Immature natural killer cell (primary cell): Measurements from ENCODE around the gene FIGNL2. TPM values are rescaled to one million over a fixed set of nuclear protein-coding genes. Genes with fewer than 3 reads are reported as not detected.
A peak's percentile ranks its signal among the peaks of the same experiment; 100 is the strongest.

Experiments used
- DNase-seq, 3 donors: peaks; one replicate each; pipeline ENCODE4 v3.0.0; 2022; ENCODE audit warnings: mixed read lengths in 1 of 3
- H3K27ac Mint-ChIP-seq, 6 donors: one replicate each; pipeline ENCODE4 v1.8.0; 2020; ENCODE audit warnings: mixed read lengths in 6 of 6, mild to moderate bottlenecking in 5 of 6, inconsistent platforms in 4 of 6, moderate library complexity in 3 of 6
- H3K27me3 Mint-ChIP-seq, 3 donors: one replicate each; pipeline ENCODE4 v1.8.0; 2020 to 2021; ENCODE audit warnings: low read depth in 3 of 3, mild to moderate bottlenecking in 3 of 3, mixed read lengths in 3 of 3, moderate library complexity in 3 of 3, inconsistent platforms in 1 of 3
- H3K36me3 Mint-ChIP-seq, 3 donors: one replicate each; pipeline ENCODE4 v1.8.0; 2020; ENCODE audit warnings: mixed read lengths in 3 of 3, inconsistent platforms in 2 of 3, mild to moderate bottlenecking in 2 of 3
- H3K4me1 Mint-ChIP-seq, 2 donors: one replicate each; pipeline ENCODE4 v1.8.0; 2020; ENCODE audit warnings: inconsistent platforms in 2 of 2, mild to moderate bottlenecking in 2 of 2, mixed read lengths in 2 of 2, moderate library complexity in 1 of 2
- H3K4me3 Mint-ChIP-seq, 5 donors: one replicate each; pipeline ENCODE4 v1.8.0; 2020; ENCODE audit warnings: mild to moderate bottlenecking in 5 of 5, mixed read lengths in 5 of 5, inconsistent platforms in 3 of 5, moderate library complexity in 3 of 5
- H3K9me3 Mint-ChIP-seq, 6 donors: one replicate each; pipeline ENCODE4 v1.8.0; 2020; ENCODE audit warnings: mild to moderate bottlenecking in 6 of 6, mixed read lengths in 6 of 6, inconsistent platforms in 4 of 6, moderate library complexity in 3 of 6
- polyA plus RNA-seq, 3 donors: library from polyadenylated mRNA; unstranded; fragments of 300-500 nt; fragmentation: Illumina TruSeq; gene quantifications; one replicate each; pipeline ENCODE4 v1.2.3, GENCODE V29; 2021

Gene FIGNL2
- polyA plus RNA-seq, 3 donors from 2014 or later: 0.07 TPM; not detected in 2

DNA sequence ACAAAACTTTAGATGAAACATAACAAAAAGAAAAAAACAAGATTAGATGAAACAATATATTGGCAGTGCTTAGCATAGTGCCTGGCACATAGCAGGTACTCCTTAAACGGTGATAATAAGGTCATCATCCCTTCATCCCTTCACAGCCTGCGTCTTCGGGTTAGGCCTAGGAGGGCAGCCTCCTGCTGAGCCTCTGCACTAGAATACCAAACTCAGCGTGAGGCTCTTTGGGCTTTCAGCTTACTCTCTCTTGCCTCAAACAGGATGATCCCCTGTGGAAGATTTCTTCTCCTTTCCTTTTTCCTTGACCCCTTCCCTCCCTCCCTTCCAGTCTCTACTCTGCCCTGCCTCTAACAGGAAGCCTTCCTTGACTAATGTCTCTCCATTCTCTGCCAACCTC lies 14.4 kb upstream of the FIGNL2 start:
- Mint-ChIP-seq H3K36me3 (no peaks in the 10 kb centered on the region), H3K9me3 (peaks cover 0 to 3% (median 0%) of the 10 kb centered on the region in 6 donors), H3K27ac (no peak overlapping the region), H3K4me3 (peak overlapping the region in 1 of 5 donors; percentile 42), H3K27me3 (peaks cover 10 to 23% (median 19%) of the 10 kb centered on the region in 3 donors), H3K4me1 (peaks cover 0 to 6% of the 10 kb centered on the region in 2 donors)
- no peak for DNase-seq

DNA sequence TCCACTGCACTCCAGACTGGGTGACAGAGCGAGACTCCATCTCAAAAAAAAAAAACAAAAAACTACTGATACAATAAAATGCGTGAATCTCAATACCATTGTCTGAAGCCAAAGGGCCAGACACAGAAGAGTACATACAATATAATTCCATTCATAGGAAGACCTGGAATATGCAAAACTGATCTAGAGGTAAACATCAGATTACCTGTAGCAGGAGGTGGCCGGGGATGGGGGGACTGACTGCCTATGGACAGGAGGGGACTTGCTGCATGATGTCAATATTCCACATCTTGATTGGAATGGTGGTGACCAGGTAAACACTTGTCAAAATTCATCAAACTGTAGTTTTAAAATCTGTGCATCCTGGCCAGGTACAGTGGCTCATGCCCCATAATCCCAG lies 12.5 kb upstream of the FIGNL2 start:
- peaks cover 0 to 6% of the 10 kb centered on the region in 2 donors for H3K4me1 Mint-ChIP-seq
- peaks cover 10 to 23% (median 18%) of the 10 kb centered on the region in 3 donors for H3K27me3 Mint-ChIP-seq
- DNase-seq: no peak
- H3K36me3 Mint-ChIP-seq: no peaks in the 10 kb centered on the region
- H3K27ac Mint-ChIP-seq: no peak overlapping the region
- H3K9me3 Mint-ChIP-seq: peaks cover 0 to 4% (median 0%) of the 10 kb centered on the region in 6 donors
- no peak overlapping the region for H3K4me3 Mint-ChIP-seq

DNA sequence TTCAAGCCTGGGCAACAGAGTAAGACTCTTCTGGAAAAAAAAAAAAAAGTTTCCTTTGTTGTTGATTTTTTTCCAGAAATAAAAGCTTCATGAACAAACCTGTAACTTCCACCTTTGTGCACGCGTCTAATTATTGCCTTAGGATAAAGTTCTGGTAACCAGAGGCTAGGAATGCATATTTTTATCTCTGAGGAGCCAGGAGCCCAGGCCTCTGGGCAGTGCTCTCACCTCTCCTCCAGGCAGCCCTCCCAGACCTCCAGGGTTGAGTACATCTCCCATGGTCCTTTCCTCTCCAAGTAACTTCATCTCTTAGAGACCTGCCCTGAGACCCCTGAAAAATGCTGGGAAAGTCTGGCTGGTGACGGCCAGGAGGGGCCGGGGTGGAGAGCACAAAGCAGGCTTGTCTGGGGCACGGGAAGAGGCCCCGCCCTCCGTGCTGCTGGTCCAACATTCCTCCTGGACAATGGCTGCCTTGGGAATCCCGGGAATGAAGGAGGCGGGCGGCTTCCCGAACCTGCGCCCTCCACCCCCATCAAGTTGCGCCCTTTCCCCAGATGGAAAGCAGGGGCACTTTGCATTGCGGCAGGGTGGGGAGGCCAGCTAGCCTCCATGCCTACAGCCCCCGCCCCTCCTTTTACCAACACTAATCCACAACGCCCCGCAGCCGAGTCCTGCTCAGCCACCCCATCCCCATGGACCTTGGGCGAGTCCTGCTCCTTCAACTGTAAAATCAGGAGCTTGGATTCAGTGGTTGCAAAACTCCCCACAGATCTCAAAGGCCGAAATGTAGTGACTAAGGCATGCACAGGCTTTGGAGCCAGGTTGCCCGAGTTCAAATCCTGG lies 7.3 kb upstream of the FIGNL2 start:
- Mint-ChIP-seq H3K27me3 (peaks cover 4 to 17% (median 6%) of the 10 kb centered on the region in 3 donors), H3K27ac (no peak overlapping the region), H3K9me3 (peaks cover 0 to 1% (median 0%) of the 10 kb centered on the region in 6 donors), H3K4me3 (no peak overlapping the region), H3K36me3 (no peaks in the 10 kb centered on the region), H3K4me1 (no peaks in the 10 kb centered on the region)
- no peak for DNase-seq

DNA sequence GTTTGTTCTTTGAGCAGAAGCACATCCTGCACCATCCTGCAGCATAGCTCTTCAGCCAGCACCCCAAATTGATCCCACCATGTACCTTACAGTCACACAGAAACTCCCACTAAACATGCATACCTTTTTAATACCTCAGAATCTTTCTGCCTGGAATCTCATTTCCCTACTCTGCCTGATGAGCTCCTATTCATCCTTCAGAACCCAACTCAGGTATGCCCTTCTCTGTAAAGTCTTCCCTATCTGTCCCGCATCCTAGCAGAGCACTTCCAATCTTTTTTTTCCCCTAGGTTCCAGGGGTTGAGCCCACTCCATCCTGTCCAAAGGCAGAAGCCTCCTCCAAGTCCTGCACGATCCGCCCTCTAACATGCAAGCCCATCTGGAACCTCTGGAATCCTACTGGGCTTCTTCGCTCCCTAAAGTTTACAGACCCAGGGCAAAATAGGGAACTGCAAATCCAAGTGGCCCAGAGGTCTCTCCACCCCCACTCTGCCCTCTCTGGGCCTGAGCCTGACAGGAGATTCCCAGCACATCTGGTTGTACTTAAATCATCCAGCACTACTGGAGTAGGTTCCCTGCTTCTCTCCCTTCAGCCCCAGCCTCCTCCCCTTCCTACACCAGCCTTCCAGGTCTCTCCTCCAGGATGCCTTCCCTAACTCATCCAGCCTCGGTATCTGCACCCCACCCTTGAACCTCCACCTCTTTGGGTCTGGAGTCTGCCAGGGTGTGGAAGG lies 4.1 kb upstream of the FIGNL2 start:
- peaks cover 0 to 2% of the 10 kb centered on the region in 2 donors for H3K4me1 Mint-ChIP-seq

GRCh38 chr12:51851413-51852124 lies 3.1 kb upstream of the FIGNL2 start:
- Mint-ChIP-seq H3K4me3 (no peak overlapping the region), H3K27ac (no peak overlapping the region), H3K4me1 (peaks cover 4% of the 10 kb centered on the region in 2 donors), H3K36me3 (no peaks in the 10 kb centered on the region), H3K9me3 (peaks cover 0 to 1% (median 0%) of the 10 kb centered on the region in 6 donors), H3K27me3 (peaks cover 2 to 18% (median 5%) of the 10 kb centered on the region in 3 donors)
- no peak for DNase-seq

More for the DNA sequence above, 4.1 kb upstream of the FIGNL2 start:
- Mint-ChIP-seq H3K9me3 (peaks cover 0 to 1% (median 0%) of the 10 kb centered on the region in 6 donors), H3K36me3 (no peaks in the 10 kb centered on the region), H3K4me3 (no peak overlapping the region), H3K27ac (no peak overlapping the region), H3K27me3 (peaks cover 0 to 15% (median 5%) of the 10 kb centered on the region in 3 donors)
- no peak for DNase-seq

GRCh38 chr12:51850965-51851299 lies 2.4 kb upstream of the FIGNL2 start:
- no peak overlapping the region for H3K4me3 Mint-ChIP-seq
- H3K27ac Mint-ChIP-seq: no peak overlapping the region
- H3K9me3 Mint-ChIP-seq: no peaks in the 10 kb centered on the region

DNA sequence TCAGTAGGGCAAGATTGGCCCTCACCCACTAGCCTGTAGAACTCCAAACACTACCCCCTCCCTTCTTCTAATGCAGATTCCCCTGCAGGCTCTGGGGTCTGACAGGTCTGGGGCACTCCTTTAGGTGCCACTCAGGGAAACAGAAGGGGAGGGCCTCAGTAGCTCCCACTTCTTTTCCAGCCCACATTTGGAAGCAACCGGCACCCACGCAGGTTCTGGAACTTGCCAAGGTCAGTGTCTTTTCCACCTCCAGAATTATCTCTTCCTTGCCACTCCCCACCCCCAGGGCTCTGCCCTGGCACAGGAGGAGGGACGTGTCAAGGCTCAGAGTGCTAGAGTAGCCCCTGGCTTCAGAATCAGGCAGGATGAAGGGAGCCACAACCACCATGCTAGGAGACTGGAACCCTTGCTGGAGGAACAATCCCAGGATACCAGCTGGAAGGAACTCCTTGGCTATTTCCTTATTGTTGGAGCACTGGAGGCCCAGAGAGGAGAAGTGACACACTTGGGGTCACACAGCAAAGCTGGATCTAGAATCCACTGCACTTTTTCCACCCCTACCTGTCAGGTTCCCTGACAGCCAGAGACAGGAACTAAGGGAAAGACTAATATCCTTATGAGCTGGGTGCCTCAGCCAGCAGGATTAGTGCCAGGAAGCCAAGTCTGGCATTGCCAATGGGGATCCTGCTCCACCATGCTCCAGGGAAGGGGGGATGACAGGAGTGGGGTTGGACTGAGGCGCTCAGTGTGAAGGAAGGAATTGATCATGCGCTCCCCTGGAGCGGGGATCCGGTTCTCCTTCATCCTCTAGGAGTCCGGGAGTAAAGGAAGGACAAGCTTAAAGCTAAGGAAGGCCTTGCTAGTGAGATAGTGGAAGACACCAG lies 1.8 kb upstream of the FIGNL2 start:
- Mint-ChIP-seq H3K4me3 (no peak overlapping the region), H3K27me3 (peaks cover 7 to 21% (median 8%) of the 10 kb centered on the region in 3 donors), H3K36me3 (no peaks in the 10 kb centered on the region), H3K9me3 (no peaks in the 10 kb centered on the region), H3K4me1 (peaks cover 8 to 12% of the 10 kb centered on the region in 2 donors), H3K27ac (no peak overlapping the region)
- DNase-seq: no peak

More at GRCh38 chr12:51850965-51851299, 2.4 kb upstream of the FIGNL2 start:
- no peaks in the 10 kb centered on the region for H3K36me3 Mint-ChIP-seq
- DNase-seq: no peak
- H3K27me3 Mint-ChIP-seq: peaks cover 6 to 18% (median 8%) of the 10 kb centered on the region in 3 donors
- peaks cover 7 to 11% of the 10 kb centered on the region in 2 donors for H3K4me1 Mint-ChIP-seq

- Mint-ChIP-seq H3K27ac (no peak overlapping the region), H3K4me1 (peaks cover 8 to 12% of the 10 kb centered on the region in 2 donors), H3K4me3 (peak overlapping the region in 1 of 5 donors; percentile 57)
These were observed 570 bp upstream of the FIGNL2 start for GRCh38 chr12:51848841-51849735.

DNA sequence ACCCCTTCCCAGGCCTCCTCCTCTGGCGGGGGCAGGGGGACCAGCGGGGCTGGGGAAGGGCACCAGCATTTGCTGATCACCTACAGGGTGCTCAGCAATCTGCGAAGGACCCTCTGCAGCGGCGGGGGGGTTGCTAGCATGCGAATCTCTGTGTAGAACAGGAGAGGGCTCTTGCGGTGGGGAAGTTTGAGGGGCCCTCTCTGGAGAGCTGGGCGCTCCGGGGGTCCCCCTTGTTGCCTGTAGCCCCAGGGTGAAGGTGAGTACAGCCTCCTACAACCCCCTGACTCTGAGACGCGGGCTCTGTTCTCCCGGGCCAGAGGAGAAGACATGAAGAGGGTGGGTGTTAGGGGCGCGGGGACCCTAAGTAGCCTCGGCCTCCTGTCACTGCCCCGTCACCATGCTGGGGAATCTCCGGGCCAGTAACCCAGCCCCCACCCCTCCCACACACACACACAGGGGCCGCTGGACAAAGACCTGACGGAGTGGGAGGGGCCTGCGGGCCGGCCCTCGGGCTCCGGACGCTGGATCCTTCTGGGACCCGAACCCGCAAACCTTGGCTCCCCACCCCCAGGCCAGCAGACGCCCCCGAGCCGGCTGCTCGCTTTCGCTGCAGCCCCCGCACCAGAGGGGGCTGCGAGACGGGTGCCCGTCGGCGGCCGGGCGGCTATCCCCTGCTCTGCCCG lies 734 bp downstream of the FIGNL2 start:
- no peaks in the 10 kb centered on the region for H3K36me3 Mint-ChIP-seq
- peaks cover 8 to 12% of the 10 kb centered on the region in 2 donors for H3K4me1 Mint-ChIP-seq
- H3K27ac Mint-ChIP-seq: no peak overlapping the region
- peak overlapping the region; percentile 12 to 62 (median 53) for H3K4me3 Mint-ChIP-seq
- no peak for DNase-seq
- no peaks in the 10 kb centered on the region for H3K9me3 Mint-ChIP-seq
- peaks cover 9 to 31% (median 12%) of the 10 kb centered on the region in 3 donors for H3K27me3 Mint-ChIP-seq

More at GRCh38 chr12:51848841-51849735, 570 bp upstream of the FIGNL2 start:
- DNase-seq: no peak
- Mint-ChIP-seq H3K9me3 (no peaks in the 10 kb centered on the region), H3K27me3 (peaks cover 9 to 32% (median 9%) of the 10 kb centered on the region in 3 donors), H3K36me3 (no peaks in the 10 kb centered on the region)

DNA sequence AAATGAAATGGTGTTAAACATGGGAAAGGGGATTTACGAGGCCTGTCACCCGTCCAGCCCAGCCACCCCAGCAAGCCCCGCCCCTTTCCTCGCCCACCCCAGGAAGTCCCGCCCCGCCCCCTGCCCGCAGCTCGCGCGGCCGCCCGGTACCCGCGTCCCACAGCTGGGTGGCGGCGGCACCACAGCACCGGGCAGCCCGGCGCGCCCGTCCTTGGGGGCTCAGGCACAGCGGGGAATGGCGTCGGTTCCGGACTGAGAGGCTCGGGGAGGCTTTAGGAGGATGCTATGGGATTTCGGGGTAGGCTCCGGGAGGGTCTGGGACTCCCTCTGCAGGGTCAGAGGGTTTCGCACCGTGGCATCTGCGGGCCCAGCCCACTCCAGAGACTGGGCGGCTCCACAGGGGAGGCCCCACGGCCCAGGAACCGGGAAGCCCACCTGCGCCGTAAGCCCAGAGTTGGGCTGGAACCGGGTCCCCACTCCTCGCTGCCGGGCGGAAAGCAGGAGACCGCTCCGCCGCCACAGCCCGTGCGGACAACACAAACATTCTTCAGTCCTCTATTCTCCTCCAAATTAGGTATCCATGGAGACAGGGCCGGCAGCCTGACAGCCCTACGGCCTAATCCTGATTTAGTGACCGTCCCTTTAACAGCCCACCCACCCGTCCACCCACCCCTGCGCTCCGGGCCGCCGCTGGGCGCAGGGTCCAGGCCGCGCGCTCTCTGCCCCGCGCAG lies 1.4 kb downstream of the FIGNL2 start:
- DNase-seq: peak; percentile 46 to 50 (median 48)
- Mint-ChIP-seq H3K4me3 (peak overlapping the region; percentile 79 to 92 (median 84)), H3K4me1 (peaks cover 8 to 12% of the 10 kb centered on the region in 2 donors), H3K9me3 (no peaks in the 10 kb centered on the region), H3K27me3 (peaks cover 7 to 28% (median 12%) of the 10 kb centered on the region in 3 donors), H3K27ac (no peak overlapping the region), H3K36me3 (no peaks in the 10 kb centered on the region)

DNA sequence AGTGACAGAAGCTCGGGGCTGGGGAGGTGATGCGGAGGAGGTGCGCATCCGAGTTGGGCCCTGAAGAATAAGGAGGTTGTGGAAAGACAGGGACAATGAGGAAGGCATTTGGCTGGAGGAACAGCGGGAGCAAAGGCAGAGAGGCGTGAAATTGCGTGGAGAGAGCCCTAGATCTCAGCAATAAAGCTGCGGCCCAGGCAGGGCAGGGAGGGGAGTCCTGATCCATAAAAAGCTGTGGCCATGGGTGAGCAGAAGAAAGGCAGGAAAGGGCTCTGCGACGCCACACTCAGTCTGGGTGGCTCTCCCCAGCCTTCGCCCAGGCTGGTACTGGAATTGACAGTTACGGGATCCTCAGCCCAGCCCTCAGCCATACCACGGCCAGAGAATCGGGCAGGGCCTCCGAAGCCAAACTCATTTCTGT lies 2.2 kb downstream of the FIGNL2 start:
- H3K27ac Mint-ChIP-seq: no peak overlapping the region
- H3K9me3 Mint-ChIP-seq: no peaks in the 10 kb centered on the region
- H3K4me1 Mint-ChIP-seq: peaks cover 8 to 12% of the 10 kb centered on the region in 2 donors
- no peak for DNase-seq
- no peaks in the 10 kb centered on the region for H3K36me3 Mint-ChIP-seq
- H3K27me3 Mint-ChIP-seq: peaks cover 7 to 28% (median 12%) of the 10 kb centered on the region in 3 donors
- H3K4me3 Mint-ChIP-seq: peak overlapping the region; percentile 65 to 82 (median 79)
